GM10266 (cell line): ENCODE measurements around the gene JADE1.

ENCODE experiments used
- DNase-seq: peaks from one replicate; pipeline ENCODE4 v3.0.0; 2012; ENCODE audit errors: extremely low spot score
- TF ChIP-seq, protein P1 (sequence below): IDR thresholded peaks from 2 replicates; pipeline ENCODE4 v1.5.1; 2012; ENCODE audit warnings: mild to moderate bottlenecking, low read depth; ENCODE audit not compliant: control insufficient read depth, insufficient read depth; ENCODE audit errors: missing control alignments

JADE1 gene

DNA sequence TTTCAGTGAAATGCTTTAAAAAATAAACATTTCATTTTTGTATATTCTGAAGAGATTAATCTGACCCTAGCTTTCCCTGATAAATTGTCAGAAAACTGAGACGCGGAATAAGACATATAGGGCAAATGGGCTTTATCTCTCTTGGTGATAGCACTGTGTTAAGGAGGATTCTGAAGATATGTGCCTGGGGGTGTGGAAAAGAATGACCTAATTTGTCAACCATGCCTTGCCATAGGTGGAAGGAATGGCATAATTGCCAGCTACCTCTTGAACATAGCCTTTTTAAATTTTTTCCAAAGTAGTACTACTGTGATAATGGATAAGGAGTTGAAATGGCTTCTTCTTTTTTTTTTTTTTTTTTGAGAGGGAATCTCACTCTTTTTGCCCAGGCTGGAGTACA, 11.7 kb downstream of the JADE1 start:
- TF ChIP-seq, protein P1, sequence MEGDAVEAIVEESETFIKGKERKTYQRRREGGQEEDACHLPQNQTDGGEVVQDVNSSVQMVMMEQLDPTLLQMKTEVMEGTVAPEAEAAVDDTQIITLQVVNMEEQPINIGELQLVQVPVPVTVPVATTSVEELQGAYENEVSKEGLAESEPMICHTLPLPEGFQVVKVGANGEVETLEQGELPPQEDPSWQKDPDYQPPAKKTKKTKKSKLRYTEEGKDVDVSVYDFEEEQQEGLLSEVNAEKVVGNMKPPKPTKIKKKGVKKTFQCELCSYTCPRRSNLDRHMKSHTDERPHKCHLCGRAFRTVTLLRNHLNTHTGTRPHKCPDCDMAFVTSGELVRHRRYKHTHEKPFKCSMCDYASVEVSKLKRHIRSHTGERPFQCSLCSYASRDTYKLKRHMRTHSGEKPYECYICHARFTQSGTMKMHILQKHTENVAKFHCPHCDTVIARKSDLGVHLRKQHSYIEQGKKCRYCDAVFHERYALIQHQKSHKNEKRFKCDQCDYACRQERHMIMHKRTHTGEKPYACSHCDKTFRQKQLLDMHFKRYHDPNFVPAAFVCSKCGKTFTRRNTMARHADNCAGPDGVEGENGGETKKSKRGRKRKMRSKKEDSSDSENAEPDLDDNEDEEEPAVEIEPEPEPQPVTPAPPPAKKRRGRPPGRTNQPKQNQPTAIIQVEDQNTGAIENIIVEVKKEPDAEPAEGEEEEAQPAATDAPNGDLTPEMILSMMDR: no peak
- DNase-seq: no peak

DNA sequence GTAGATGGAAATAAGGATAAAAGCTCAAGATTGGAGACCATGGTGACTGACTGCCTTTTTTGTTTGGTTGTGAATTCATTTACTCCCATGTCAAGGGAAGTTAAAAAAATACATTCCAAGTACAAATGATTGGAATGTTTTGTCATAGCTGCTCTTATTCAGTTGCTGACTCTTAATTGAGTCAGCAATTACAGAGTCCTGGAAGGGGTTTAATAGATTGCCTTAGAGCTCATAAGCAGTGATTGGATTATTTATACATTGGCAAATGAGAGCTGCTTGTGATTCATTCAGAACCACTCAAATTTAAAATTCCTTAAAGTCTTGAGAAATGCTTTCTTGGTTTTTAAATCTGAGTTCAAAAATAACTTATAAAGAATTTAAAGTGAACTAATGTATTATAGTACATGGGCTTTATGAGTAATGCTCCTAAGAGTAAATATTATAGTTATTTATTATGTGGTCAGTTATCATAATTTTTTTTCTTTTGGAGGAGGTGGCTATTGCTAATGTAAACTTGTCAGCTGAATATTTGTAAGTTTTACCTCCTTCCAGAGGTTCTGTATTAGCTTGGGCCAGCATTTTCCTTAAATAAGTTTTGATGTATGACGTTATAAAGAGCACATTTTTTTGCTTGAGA, 13.6 kb downstream of the JADE1 start:
- no peak for DNase-seq
- TF ChIP-seq, protein P1: no peak

DNA sequence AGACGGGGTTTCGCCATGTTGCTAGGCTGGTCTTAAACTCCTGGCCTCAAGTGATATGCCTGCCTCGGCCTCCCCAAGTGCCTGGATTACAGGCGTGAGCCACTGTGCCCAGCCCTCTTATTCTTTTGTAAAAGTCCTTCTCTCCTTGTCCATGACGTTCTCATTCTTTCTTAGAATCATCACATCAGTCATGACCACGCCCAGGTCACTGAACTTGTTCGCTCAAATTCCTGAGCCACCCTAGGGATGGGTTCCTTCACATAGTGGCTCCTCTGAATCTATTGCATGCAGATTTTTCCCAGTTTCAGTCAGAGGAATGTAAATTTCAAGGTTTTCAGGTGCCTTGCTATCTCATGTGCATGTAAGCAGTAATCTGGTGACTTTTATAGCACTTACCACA, 15.7 kb downstream of the JADE1 start:
- TF ChIP-seq, protein P1: no peak
- no peak for DNase-seq

DNA sequence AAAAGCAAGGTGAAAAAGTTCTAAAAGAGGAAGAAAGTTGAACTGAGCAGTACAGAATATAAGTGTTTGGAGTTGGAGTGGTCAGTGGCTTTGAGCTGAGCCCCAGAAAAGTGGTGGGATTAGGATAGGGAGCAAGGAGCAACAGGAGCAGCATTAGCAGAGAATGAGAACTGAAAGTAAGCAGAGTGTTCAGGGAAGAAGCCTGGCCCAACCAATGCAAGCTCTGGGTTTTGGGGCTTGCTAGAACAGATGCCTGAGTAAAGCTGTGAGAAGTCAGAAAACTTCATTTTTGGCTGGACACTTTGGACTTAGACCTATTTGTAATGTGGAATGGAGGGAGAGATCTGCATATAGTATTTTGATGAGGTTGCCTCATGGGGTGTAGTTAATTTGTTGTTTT, 17.8 kb downstream of the JADE1 start:
- DNase-seq: no peak
- TF ChIP-seq, protein P1: no peak

DNA sequence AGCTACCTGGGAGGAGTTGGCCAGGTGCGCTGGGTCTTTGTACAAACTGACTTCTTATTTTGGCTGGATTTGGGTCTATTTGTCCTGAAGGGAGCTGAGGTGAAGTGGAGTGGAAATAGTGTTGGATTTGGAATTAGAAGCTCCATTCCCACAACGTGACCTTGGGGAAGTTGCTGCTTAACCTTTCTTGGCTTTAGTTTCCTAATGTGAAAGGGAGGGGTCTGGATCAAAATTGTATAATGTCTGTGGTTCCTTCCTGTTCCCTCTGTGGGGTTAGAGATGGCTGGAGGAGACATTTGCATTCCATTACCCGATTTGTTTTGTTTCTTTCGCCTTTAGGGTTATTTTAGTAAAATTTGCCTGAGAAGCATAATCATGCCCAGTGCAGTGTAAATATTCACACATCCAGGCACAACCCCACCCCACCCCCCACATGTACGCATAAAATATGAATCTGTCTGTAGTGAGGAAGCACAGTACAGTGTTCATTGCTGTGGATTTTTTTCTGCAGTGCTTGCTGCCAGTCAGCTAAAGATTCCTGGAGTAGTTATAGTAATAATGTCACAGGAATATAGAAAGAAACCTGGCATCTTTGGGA, 21.5 kb downstream of the JADE1 start:
- DNase-seq: no peak
- TF ChIP-seq, protein P1: no peak

DNA sequence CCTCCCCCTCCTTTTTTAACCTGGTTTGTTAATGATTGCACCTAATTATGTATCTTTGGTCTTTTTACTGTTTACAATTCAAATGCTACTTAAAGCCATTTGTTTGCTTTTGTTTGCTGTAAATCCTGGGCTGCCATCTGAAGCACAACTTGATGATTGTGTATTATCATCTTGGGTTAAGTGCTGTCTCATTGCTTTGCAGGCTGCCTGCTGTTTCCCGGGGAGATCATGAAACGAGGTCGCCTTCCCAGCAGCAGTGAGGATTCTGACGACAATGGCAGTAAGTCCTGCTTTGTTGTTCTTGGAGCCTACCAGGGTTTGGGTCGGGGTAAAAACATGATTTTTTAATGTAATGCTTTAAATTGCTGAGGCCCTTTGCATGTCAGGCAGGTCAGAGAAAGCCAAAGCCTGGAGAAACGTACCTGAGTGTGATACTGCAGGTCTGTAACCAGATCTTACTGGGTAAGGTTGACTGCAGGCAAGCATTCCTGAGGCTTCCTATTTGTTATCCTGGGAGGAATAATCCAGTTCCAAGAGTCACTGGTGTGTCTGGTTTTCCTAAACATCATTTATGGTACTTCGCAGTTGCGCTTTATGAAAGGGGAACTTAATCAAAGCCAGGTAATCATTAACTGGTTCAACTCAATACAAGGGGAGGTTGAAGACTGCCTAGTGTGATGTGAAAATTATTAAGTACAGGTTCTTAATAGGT, 22.2 kb downstream of the JADE1 start:
- TF ChIP-seq, protein P1: no peak
- DNase-seq: no peak

DNA sequence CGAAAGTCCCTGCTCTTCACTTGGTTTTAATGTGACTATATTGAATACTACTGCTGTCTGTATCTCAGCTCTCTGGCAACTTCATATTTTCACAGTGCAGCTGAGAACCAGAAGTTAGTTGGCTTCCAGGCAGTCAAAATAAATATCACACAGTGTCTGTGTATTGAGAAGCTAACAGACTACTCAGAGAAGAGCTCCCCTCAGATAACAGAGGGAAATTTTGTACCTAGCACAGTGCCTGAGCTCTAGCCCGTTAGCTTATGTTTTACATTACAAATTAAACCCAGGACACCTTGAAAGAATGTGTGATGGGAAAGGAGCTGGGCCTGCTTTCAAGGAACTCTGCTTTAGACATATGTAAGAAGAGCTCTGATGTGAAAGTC, 22.7 kb downstream of the JADE1 start:
- no peak for DNase-seq
- TF ChIP-seq, protein P1: no peak
